Neural progenitor cell (in vitro differentiated cells): Measurements from ENCODE around the gene PKP3.
"Not testable (repeated sequence)": the region's sequence is repeated elsewhere in the genome, so short reads cannot be mapped to it uniquely, and the experiment has no call there.

Experiments used
- CTCF ChIP-seq: fragments of 200-600 bp; sonication (generic); IDR thresholded peaks from 2 replicates; pipeline ENCODE4 v1.5.1; 2017; ENCODE audit warnings: antibody characterized with exemption, mild to moderate bottlenecking
- EZH2 ChIP-seq: fragments of 200-600 bp; sonication (generic); IDR thresholded peaks from 2 replicates; pipeline ENCODE4 v1.6.1; 2017; ENCODE audit warnings: antibody characterized with exemption, mild to moderate bottlenecking, moderate library complexity
- EZH2phosphoT487 ChIP-seq: fragments of 200-600 bp; sonication (generic); IDR thresholded peaks from 2 replicates; pipeline ENCODE4 v1.6.1; 2017; ENCODE audit warnings: antibody characterized with exemption

GRCh38 chr11:401196-401595, 7.2 kb downstream of the PKP3 start:
- TF ChIP-seq CTCF, EZH2, EZH2phosphoT487: not testable (repeated sequence)
